CD14-positive monocyte (primary cell): ENCODE results near the gene EPHA6. TPM values are rescaled to one million over a fixed set of nuclear protein-coding genes. Genes with fewer than 3 reads are reported as not detected.

ENCODE experiments used
- DNase-seq, 3 donors: peaks; one replicate each; pipeline ENCODE4 v3.0.0-alpha.2; 2011 to 2022
- H2AFZ ChIP-seq: 2 replicates; pipeline ENCODE4 v1.6.0; 2012; ENCODE audit warnings: mild to moderate bottlenecking, low read depth, low read length, inconsistent platforms; ENCODE audit not compliant: insufficient read depth, poor library complexity, severe bottlenecking
- H3K27ac ChIP-seq, 2 donors: 1 replicate in 1 of 2; 2 replicates in 1 of 2; pipeline ENCODE4 v1.5.1; 2012 to 2013; ENCODE audit warnings: low read length in 2 of 2, control low read depth in 1 of 2, inconsistent platforms in 1 of 2, low read depth in 1 of 2, mild to moderate bottlenecking in 1 of 2
- H3K27me3 ChIP-seq, 2 donors: one replicate each; pipeline versions ENCODE4 v1.6.0 to v1.6.1; 2011 to 2013; ENCODE audit warnings: low read length in 2 of 2; ENCODE audit not compliant: control insufficient read depth in 2 of 2, insufficient read depth in 2 of 2
- H3K36me3 ChIP-seq, 2 donors: replicated peaks in 1 of 2; 1 replicate in 1 of 2; 2 replicates in 1 of 2; pipeline versions ENCODE4 v1.5.1 to v1.6.1; 2012 to 2013; ENCODE audit warnings: low read length in 2 of 2, control low read depth in 1 of 2, inconsistent platforms in 1 of 2, mild to moderate bottlenecking in 1 of 2; ENCODE audit not compliant: insufficient read depth in 2 of 2, control insufficient read depth in 1 of 2
- H3K4me1 ChIP-seq, 2 donors: 1 replicate in 1 of 2; 2 replicates in 1 of 2; pipeline versions ENCODE4 v1.5.1 to v1.6.1; 2012 to 2013; ENCODE audit warnings: low read length in 2 of 2, control low read depth in 1 of 2, inconsistent platforms in 1 of 2, mild to moderate bottlenecking in 1 of 2, moderate library complexity in 1 of 2; ENCODE audit not compliant: insufficient read depth in 2 of 2, control insufficient read depth in 1 of 2
- H3K4me2 ChIP-seq: replicated peaks from 2 replicates; pipeline ENCODE3; 2012; ENCODE audit warnings: low read length, moderate library complexity, mild to moderate bottlenecking; ENCODE audit not compliant: poor library complexity, severe bottlenecking; ENCODE audit errors: extremely low read depth
- H3K4me3 ChIP-seq, 3 experiments: fragments of 200-600 bp in 1 of 3; sonication (generic) in 1 of 3; replicated peaks in 1 of 3; 1 replicate in 2 of 3; 2 replicates in 1 of 3; pipeline ENCODE4 v1.5.1; 2011 to 2013; ENCODE audit warnings: low read length in 3 of 3, mild to moderate bottlenecking in 3 of 3, control low read depth in 2 of 3, low read depth in 2 of 3, inconsistent platforms in 1 of 3, moderate library complexity in 1 of 3
- H3K79me2 ChIP-seq: 2 replicates; pipeline ENCODE4 v1.6.0; 2012; ENCODE audit warnings: mild to moderate bottlenecking, control low read depth, inconsistent platforms, low read length, moderate library complexity; ENCODE audit not compliant: insufficient read depth
- H3K9ac ChIP-seq: 2 replicates; pipeline ENCODE4 v1.6.0; 2017; ENCODE audit warnings: low read length, mild to moderate bottlenecking; ENCODE audit not compliant: insufficient read depth, poor library complexity, severe bottlenecking
- H3K9me3 ChIP-seq, 2 donors: replicated peaks in 1 of 2; 1 replicate in 1 of 2; 2 replicates in 1 of 2; pipeline versions ENCODE4 v1.5.1 to v1.6.1; 2012 to 2013; ENCODE audit warnings: low read length in 2 of 2, control low read depth in 1 of 2; ENCODE audit not compliant: control insufficient read depth in 1 of 2, insufficient read depth in 1 of 2
- H4K20me1 ChIP-seq: 2 replicates; pipeline ENCODE4 v1.6.0; 2012; ENCODE audit warnings: mild to moderate bottlenecking, low read length, control low read depth, moderate library complexity; ENCODE audit not compliant: insufficient read depth
- H3K27ac Mint-ChIP-seq, 7 donors: one replicate each; pipeline ENCODE4 v1.8.0; 2020; ENCODE audit warnings: mild to moderate bottlenecking in 7 of 7, mixed read lengths in 7 of 7, moderate library complexity in 6 of 7, inconsistent platforms in 2 of 7
- H3K27me3 Mint-ChIP-seq, 3 donors: one replicate each; pipeline ENCODE4 v1.8.0; 2021 to 2022; ENCODE audit warnings: low read depth in 3 of 3, mild to moderate bottlenecking in 3 of 3, mixed read lengths in 3 of 3, moderate library complexity in 3 of 3, inconsistent platforms in 1 of 3
- H3K36me3 Mint-ChIP-seq, 2 donors: one replicate each; pipeline ENCODE4 v1.8.0; 2020; ENCODE audit warnings: mixed read lengths in 2 of 2, inconsistent platforms in 1 of 2, mild to moderate bottlenecking in 1 of 2
- H3K4me1 Mint-ChIP-seq: one replicate; pipeline ENCODE4 v1.8.0; 2020; ENCODE audit warnings: mild to moderate bottlenecking, mixed read lengths
- H3K4me3 Mint-ChIP-seq, 2 donors: one replicate each; pipeline ENCODE4 v1.8.0; 2020; ENCODE audit warnings: mild to moderate bottlenecking in 2 of 2, mixed read lengths in 2 of 2, moderate library complexity in 1 of 2
- H3K9me3 Mint-ChIP-seq, 7 donors: one replicate each; pipeline ENCODE4 v1.8.0; 2020 to 2022; ENCODE audit warnings: mixed read lengths in 7 of 7, mild to moderate bottlenecking in 6 of 7, moderate library complexity in 6 of 7, inconsistent platforms in 2 of 7
- WGBS: methylation state at CpG from one replicate; pipeline ENCODE4 v1.1.5; 2013; ENCODE audit warnings: missing lambda C conversion rate; ENCODE audit not compliant: insufficient coverage; 5-methylcytosine and 5-hydroxymethylcytosine counted together
- intact Hi-C, 2 donors: fragments of 100-400 bp; cut with micrococcal nuclease; formaldehyde crosslinking; loops; one replicate each; pipeline versions ENCODE4 v1.15.0 to v1.15.1; 2023
- polyA plus RNA-seq, 3 donors: library from polyadenylated mRNA; depleted of rRNA in 1 of 3; unstranded in 2 of 3; stranded (reverse) in 1 of 3; fragments of 300-500 nt in 2 of 3; fragments of >200 nt in 1 of 3; fragmentation: Illumina TruSeq in 2 of 3; gene quantifications; 1 replicate in 2 of 3; 2 replicates in 1 of 3; pipeline ENCODE4 v1.2.3, GENCODE V29; 2012 to 2021
- TF ChIP-seq, protein P1 (sequence below): fragments of 200-600 bp; IDR thresholded peaks from one replicate; pipeline ENCODE4 v1.8.0; 2022; ENCODE audit warnings: antibody characterized with exemption, mild to moderate bottlenecking

Gene EPHA6
- polyA plus RNA-seq, 3 donors: not detected

DNA sequence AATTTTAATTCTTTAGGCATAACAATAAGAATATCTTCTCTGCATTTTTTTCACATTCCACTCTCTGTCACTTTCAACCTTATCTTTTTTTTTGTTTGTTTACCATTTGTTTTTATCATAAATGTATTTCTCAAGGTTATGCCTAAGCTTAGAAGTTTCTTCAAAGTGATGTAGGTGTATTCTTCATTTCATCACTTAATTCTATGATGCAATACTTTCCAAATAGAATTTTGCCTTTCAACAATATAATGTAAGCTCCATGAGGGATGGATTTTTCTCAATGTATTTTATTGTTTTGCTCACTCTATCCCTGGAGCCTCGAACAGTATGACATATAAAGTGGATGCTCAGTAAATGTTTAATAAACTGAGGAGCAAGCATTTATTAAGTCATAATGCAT, 444.9 kb downstream of the EPHA6 start:
- no peak overlapping the region for H3K27ac Mint-ChIP-seq

DNA sequence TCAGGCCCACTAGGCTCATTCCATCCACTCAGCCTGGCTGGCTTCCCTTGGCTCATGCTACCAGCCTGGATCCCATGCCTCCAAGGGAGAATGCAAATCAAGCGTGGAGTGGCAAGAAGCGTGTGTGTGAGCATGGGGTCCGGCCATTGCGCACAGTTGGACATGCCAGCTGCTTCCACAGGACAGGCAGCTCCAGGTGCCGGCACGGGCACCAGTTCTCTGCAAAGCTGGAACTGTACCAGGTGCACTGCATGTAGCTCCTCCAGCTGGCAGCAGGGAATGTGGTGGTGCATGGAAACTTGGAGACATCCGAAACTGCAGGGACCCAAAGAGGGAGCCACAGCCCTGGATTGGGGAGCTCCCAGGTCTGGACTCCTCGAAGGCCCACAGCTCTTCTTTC, 449.8 kb downstream of the EPHA6 start:
- Histone ChIP-seq H4K20me1 (no peaks in the 10 kb centered on the region), H3K79me2 (no peaks in the 10 kb centered on the region), H3K27ac (no peak overlapping the region), H3K36me3 (no peaks in the 10 kb centered on the region), H3K4me3 (no peak overlapping the region), H3K9ac (no peak overlapping the region), H3K9me3 (peaks cover 4 to 18% of the 10 kb centered on the region in 2 donors), H3K4me2 (no peak overlapping the region), H3K4me1 (no peaks in the 10 kb centered on the region), H3K27me3 (no peaks in the 10 kb centered on the region), H2AFZ (no peak overlapping the region)
- H3K36me3 Mint-ChIP-seq: no peaks in the 10 kb centered on the region
- no peaks in the 10 kb centered on the region for H3K27me3 Mint-ChIP-seq
- 97% methylated on average over 7 of the region's 8 CpGs for WGBS
- DNase-seq: no peak
- TF ChIP-seq, protein P1, sequence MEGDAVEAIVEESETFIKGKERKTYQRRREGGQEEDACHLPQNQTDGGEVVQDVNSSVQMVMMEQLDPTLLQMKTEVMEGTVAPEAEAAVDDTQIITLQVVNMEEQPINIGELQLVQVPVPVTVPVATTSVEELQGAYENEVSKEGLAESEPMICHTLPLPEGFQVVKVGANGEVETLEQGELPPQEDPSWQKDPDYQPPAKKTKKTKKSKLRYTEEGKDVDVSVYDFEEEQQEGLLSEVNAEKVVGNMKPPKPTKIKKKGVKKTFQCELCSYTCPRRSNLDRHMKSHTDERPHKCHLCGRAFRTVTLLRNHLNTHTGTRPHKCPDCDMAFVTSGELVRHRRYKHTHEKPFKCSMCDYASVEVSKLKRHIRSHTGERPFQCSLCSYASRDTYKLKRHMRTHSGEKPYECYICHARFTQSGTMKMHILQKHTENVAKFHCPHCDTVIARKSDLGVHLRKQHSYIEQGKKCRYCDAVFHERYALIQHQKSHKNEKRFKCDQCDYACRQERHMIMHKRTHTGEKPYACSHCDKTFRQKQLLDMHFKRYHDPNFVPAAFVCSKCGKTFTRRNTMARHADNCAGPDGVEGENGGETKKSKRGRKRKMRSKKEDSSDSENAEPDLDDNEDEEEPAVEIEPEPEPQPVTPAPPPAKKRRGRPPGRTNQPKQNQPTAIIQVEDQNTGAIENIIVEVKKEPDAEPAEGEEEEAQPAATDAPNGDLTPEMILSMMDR: no peak
- H3K27ac Mint-ChIP-seq: no peak overlapping the region
- H3K4me1 Mint-ChIP-seq: no peaks in the 10 kb centered on the region
- intact Hi-C loops: no loop called here
- no peak overlapping the region for H3K4me3 Mint-ChIP-seq
- H3K9me3 Mint-ChIP-seq: peaks cover 0 to 5% (median 2%) of the 10 kb centered on the region in 7 donors

More for the DNA sequence above, 444.9 kb downstream of the EPHA6 start:
- Mint-ChIP-seq H3K4me1 (no peaks in the 10 kb centered on the region), H3K9me3 (peaks cover 0 to 3% (median 2%) of the 10 kb centered on the region in 7 donors), H3K27me3 (no peaks in the 10 kb centered on the region), H3K4me3 (no peak overlapping the region), H3K36me3 (no peaks in the 10 kb centered on the region)
- peaks cover 3 to 4% of the 10 kb centered on the region in 2 donors for H3K9me3 ChIP-seq
- H3K4me1 ChIP-seq: no peaks in the 10 kb centered on the region
- TF ChIP-seq, protein P1: no peak
- no peaks in the 10 kb centered on the region for H3K36me3 ChIP-seq
- DNase-seq: no peak
- H2AFZ ChIP-seq: no peak overlapping the region
- WGBS: no CpG with 5 or more reads among the region's 1 CpG
- no peaks in the 10 kb centered on the region for H3K27me3 ChIP-seq
- H3K27ac ChIP-seq: no peak overlapping the region
- intact Hi-C loops: no loop called here
- no peak overlapping the region for H3K4me2 ChIP-seq
- H3K4me3 ChIP-seq: no peak overlapping the region
- H3K79me2 ChIP-seq: no peaks in the 10 kb centered on the region
- H3K9ac ChIP-seq: no peak overlapping the region
- H4K20me1 ChIP-seq: no peaks in the 10 kb centered on the region
